Mesothelial cell of epicardium (in vitro differentiated cells): ENCODE results near the gene GBE1. TPM values are rescaled to one million over a fixed set of nuclear protein-coding genes. Genes with fewer than 3 reads are reported as not detected.

Experiments used
- DNase-seq, 2 experiments: peaks; one replicate each; pipeline ENCODE4 v3.0.0; 2021; ENCODE audit warnings: low spot score in 2 of 2; ENCODE audit not compliant: unreplicated experiment in 2 of 2
- H3K27ac Mint-ChIP-seq: 2 replicates; pipeline ENCODE4 v1.8.0; 2021; ENCODE audit warnings: mixed read lengths
- H3K27me3 Mint-ChIP-seq: 2 replicates; pipeline ENCODE4 v1.8.0; 2021; ENCODE audit warnings: low read depth, mixed read lengths
- H3K36me3 Mint-ChIP-seq: 2 replicates; pipeline ENCODE4 v1.8.0; 2021; ENCODE audit warnings: mixed read lengths
- H3K4me1 Mint-ChIP-seq: 2 replicates; pipeline ENCODE4 v1.8.0; 2021; ENCODE audit warnings: mixed read lengths
- H3K4me3 Mint-ChIP-seq: 2 replicates; pipeline ENCODE4 v1.8.0; 2021; ENCODE audit warnings: mild to moderate bottlenecking, moderate library complexity, mixed read lengths
- H3K9me3 Mint-ChIP-seq: 2 replicates; pipeline ENCODE4 v1.8.0; 2021; ENCODE audit warnings: mixed read lengths
- CTCF ChIP-seq: fragments of 200-600 bp; sonication (generic); IDR thresholded peaks from one replicate; pipeline ENCODE4 v1.5.0; 2021; ENCODE audit warnings: antibody characterized with exemption; ENCODE audit not compliant: unreplicated experiment
- total RNA-seq: library from RNA; stranded (reverse); gene quantifications from 3 replicates; pipeline ENCODE4 v1.2.1, GENCODE V29; 2021

GBE1 gene
- total RNA-seq, 1 donor from 2014 or later, result 10.8 TPM

DNA sequence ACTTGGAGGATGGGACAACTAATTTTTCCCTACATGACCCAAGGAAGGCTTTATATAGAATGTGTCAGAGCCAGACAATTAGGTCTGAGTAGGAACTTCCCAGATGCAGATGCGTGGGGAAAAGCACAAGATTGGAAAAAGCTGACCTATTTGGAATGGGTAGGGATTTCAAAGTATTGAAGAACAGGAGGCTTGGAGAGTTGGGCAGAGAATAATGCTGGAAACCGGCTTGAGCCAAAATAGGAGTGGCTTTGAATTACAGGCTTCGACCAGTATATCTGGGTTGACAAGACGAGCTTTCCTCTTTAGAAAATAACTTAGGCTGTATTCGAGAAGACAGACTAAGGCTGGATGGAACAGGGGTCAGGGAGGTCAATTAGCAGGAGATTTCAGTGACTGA lies 181.1 kb downstream of the GBE1 start:
- H3K9me3 Mint-ChIP-seq, result no peaks in the 10 kb centered on the region
- H3K27me3 Mint-ChIP-seq, result no peaks in the 10 kb centered on the region
- no peaks in the 10 kb centered on the region for H3K4me1 Mint-ChIP-seq
- TF ChIP-seq CTCF, result no peak
- H3K36me3 Mint-ChIP-seq, result no peaks in the 10 kb centered on the region
- no peak for DNase-seq
- no peak overlapping the region for H3K27ac Mint-ChIP-seq
- no peak overlapping the region for H3K4me3 Mint-ChIP-seq

DNA sequence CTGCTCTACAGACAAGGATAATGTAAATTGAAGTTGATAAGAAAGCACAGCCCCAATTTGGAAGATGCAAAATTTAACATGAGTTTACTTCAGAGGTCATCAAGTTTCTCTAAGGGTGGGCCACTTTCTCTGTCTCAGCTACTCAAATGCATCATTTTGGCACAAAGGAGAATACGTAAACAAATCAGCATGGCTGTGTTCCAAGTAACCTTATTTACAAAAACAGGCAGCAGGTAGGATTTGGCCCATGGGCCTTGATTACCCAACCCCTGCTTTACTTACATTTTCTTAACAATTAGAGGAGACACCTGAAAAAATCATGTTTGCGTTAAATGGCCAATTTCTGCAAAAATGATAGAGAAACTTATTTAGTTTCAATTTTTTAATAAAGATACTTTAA lies 181.7 kb downstream of the GBE1 start:
- H3K4me1 Mint-ChIP-seq, result no peaks in the 10 kb centered on the region
- DNase-seq, result no peak

DNA sequence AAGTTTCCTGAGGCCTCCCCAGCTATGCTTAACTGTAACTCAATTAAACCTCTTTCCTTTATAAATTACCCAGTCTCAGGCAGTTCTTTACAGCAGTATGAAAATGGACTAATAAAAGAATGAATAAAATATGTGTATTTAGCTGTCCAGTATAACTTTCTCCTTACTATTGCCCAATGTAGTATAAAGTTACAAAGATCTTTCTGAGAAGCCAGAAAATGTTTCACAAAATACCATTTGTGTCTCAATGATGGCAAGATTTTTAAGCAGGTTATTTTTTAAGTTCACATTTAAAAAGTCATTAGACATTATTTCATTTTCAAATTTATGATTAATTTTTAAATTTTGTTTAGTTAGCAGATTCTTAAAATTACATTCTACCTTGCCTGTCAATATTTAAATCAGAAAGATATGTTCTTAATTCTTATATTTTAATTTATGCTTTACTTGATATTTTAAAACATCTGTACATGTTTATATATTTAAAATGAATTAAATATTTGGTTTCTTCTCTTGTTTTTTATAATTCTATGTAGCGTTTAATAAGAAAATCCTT lies 189.2 kb downstream of the GBE1 start:
- DNase-seq, result no peak
- no peak overlapping the region for H3K4me3 Mint-ChIP-seq
- no peaks in the 10 kb centered on the region for H3K36me3 Mint-ChIP-seq
- no peaks in the 10 kb centered on the region for H3K9me3 Mint-ChIP-seq
- H3K4me1 Mint-ChIP-seq, result no peaks in the 10 kb centered on the region
- no peaks in the 10 kb centered on the region for H3K27me3 Mint-ChIP-seq
- no peak for TF ChIP-seq CTCF
- no peak overlapping the region for H3K27ac Mint-ChIP-seq

More for the DNA sequence above, 181.7 kb downstream of the GBE1 start:
- H3K9me3 Mint-ChIP-seq, result no peaks in the 10 kb centered on the region
- TF ChIP-seq CTCF, result no peak
- no peaks in the 10 kb centered on the region for H3K36me3 Mint-ChIP-seq
- H3K27ac Mint-ChIP-seq, result no peak overlapping the region
- no peaks in the 10 kb centered on the region for H3K27me3 Mint-ChIP-seq
- H3K4me3 Mint-ChIP-seq, result no peak overlapping the region

DNA sequence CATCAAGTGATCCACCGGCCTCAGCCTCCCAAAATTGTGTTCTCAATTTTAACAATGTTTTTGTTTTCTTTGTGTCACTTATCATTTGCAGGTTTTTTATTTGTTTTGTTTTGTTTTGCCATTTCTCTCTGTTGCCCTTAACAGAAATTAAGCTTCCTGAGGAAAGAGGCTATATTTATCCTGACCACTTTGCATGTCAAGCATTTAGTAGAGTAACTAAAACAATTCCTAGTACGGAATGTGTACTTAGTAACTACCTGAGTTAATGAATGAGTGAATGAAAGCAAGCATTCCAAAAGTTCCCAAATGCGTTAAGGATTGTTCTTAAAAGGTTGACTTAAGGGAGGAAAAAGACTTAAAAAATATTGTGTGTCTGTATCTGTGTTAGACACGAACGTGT lies 193.1 kb downstream of the GBE1 start:
- Mint-ChIP-seq H3K36me3 (no peaks in the 10 kb centered on the region), H3K4me1 (no peaks in the 10 kb centered on the region), H3K9me3 (peaks cover 8% of the 10 kb centered on the region), H3K27ac (no peak overlapping the region), H3K4me3 (no peak overlapping the region), H3K27me3 (no peaks in the 10 kb centered on the region)
- TF ChIP-seq CTCF, result no peak
- no peak for DNase-seq

GRCh38 chr3:81565041-81565440 lies 196.4 kb downstream of the GBE1 start:
- H3K4me3 Mint-ChIP-seq, result no peak overlapping the region
- H3K4me1 Mint-ChIP-seq, result no peaks in the 10 kb centered on the region
- H3K9me3 Mint-ChIP-seq, result peaks cover 8% of the 10 kb centered on the region
- no peaks in the 10 kb centered on the region for H3K27me3 Mint-ChIP-seq
- no peak for DNase-seq
- no peaks in the 10 kb centered on the region for H3K36me3 Mint-ChIP-seq
- no peak for TF ChIP-seq CTCF
- no peak overlapping the region for H3K27ac Mint-ChIP-seq

GRCh38 chr3:81558106-81558505 lies 203.3 kb downstream of the GBE1 start:
- Mint-ChIP-seq H3K4me3 (no peak overlapping the region), H3K27me3 (no peaks in the 10 kb centered on the region), H3K9me3 (no peaks in the 10 kb centered on the region), H3K36me3 (no peaks in the 10 kb centered on the region), H3K4me1 (peaks cover 6% of the 10 kb centered on the region), H3K27ac (no peak overlapping the region)
- no peak for DNase-seq
- no peak for TF ChIP-seq CTCF
